HepG2 (cell line): ENCODE results near the gene LSMEM2. TPM values are rescaled to one million over a fixed set of nuclear protein-coding genes. Genes with fewer than 3 reads are reported as not detected.

Source experiments
- ARHGAP35 ChIP-seq: sonication (generic); formaldehyde crosslinking; IDR thresholded peaks from 2 replicates; pipeline ENCODE4 v1.9.0; 2022; ENCODE audit warnings: mild to moderate bottlenecking, inconsistent platforms, moderate library complexity, missing genetic modification reagents, borderline replicate concordance
- CAMTA2 ChIP-seq: sonication (generic); formaldehyde crosslinking; IDR thresholded peaks from 2 replicates; pipeline ENCODE4 v1.4.0; 2020; ENCODE audit warnings: mild to moderate bottlenecking, missing genetic modification reagents, borderline replicate concordance
- GLI4 ChIP-seq: sonication (generic); formaldehyde crosslinking; IDR thresholded peaks from 2 replicates; pipeline ENCODE4 v1.5.1; 2020; ENCODE audit warnings: missing genetic modification reagents, mild to moderate bottlenecking, moderate library complexity, borderline replicate concordance
- JDP2 ChIP-seq: sonication (generic); formaldehyde crosslinking; IDR thresholded peaks from 2 replicates; pipeline ENCODE4 v1.8.1; 2022; ENCODE audit warnings: missing genetic modification reagents, borderline replicate concordance
- KLF12 ChIP-seq: sonication (generic); formaldehyde crosslinking; IDR thresholded peaks from 2 replicates; pipeline ENCODE4 v1.4.0; 2020; ENCODE audit warnings: missing genetic modification reagents, borderline replicate concordance
- MED1 ChIP-seq: sonication (generic); formaldehyde crosslinking; IDR thresholded peaks from 2 replicates; pipeline ENCODE4 v1.4.0; 2020; ENCODE audit warnings: missing genetic modification reagents
- RXRB ChIP-seq: IDR thresholded peaks from 2 replicates; pipeline ENCODE4 v1.6.1; 2016; ENCODE audit warnings: borderline replicate concordance, missing genetic modification reagents, missing compliant biosample characterization
- ZMYM2 ChIP-seq: sonication (generic); formaldehyde crosslinking; IDR thresholded peaks from 2 replicates; pipeline ENCODE4 v1.8.0; 2022; ENCODE audit warnings: mild to moderate bottlenecking, missing genetic modification reagents
- ZNF10 ChIP-seq: sonication (generic); formaldehyde crosslinking; IDR thresholded peaks from 2 replicates; pipeline ENCODE4 v1.4.0; 2020; ENCODE audit warnings: mild to moderate bottlenecking, low read depth, missing genetic modification reagents, borderline replicate concordance
- ZNF615 ChIP-seq: sonication (generic); formaldehyde crosslinking; IDR thresholded peaks from 2 replicates; pipeline ENCODE4 v1.5.0; 2020; ENCODE audit warnings: mild to moderate bottlenecking, missing genetic modification reagents, borderline replicate concordance
- ZNF781 ChIP-seq: sonication (generic); formaldehyde crosslinking; IDR thresholded peaks from 2 replicates; pipeline ENCODE4 v1.5.1; 2020; ENCODE audit warnings: borderline replicate concordance, mild to moderate bottlenecking, missing genetic modification reagents; ENCODE audit errors: not compliant biosample characterization
- ZSCAN21 ChIP-seq: sonication (generic); formaldehyde crosslinking; IDR thresholded peaks from 2 replicates; pipeline ENCODE4 v1.8.0; 2022; ENCODE audit warnings: mild to moderate bottlenecking, missing genetic modification reagents, moderate library complexity, borderline replicate concordance
- polyA plus RNA-seq, 8 experiments: library from polyadenylated mRNA; depleted of rRNA in 3 of 8; stranded (reverse) in 7 of 8; unstranded in 1 of 8; fragments of >200 nt; fragmentation: Illumina TruSeq in 4 of 8; extraction: Trizol in 4 of 8; gene quantifications; 2 replicates each; pipeline versions ENCODE4 v1.2.1 to v1.2.3, GENCODE V29; 2011 to 2016; ENCODE audit warnings: low read depth in 4 of 8, missing spikeins in 1 of 8, mixed read lengths in 1 of 8; ENCODE audit not compliant: insufficient read depth in 1 of 8
- total RNA-seq, 5 experiments: library from RNA; depleted of rRNA; stranded (reverse); fragments of >200 nt; fragmentation: Illumina TruSeq; extraction: Trizol; gene quantifications; 2 replicates each; pipeline ENCODE4 v1.2.3, GENCODE V29; 2016; ENCODE audit warnings: low read depth in 1 of 5
- TF ChIP-seq, protein P1 (sequence below): sonication (generic); formaldehyde crosslinking; IDR thresholded peaks from 2 replicates; pipeline ENCODE4 v1.4.0; 2020; ENCODE audit warnings: missing genetic modification reagents
- TF ChIP-seq, protein P2 (sequence below): sonication (generic); formaldehyde crosslinking; IDR thresholded peaks from 2 replicates; pipeline ENCODE4 v1.8.0; 2022; ENCODE audit warnings: mild to moderate bottlenecking, missing genetic modification reagents; ENCODE audit not compliant: insufficient replicate concordance
- TF ChIP-seq, protein P3 (sequence below): sonication (generic); formaldehyde crosslinking; IDR thresholded peaks from 2 replicates; pipeline ENCODE4 v1.4.0; 2020; ENCODE audit warnings: mild to moderate bottlenecking, missing genetic modification reagents
- TF ChIP-seq, protein P4 (sequence below): sonication (generic); formaldehyde crosslinking; conservative IDR thresholded peaks from 2 replicates; pipeline ENCODE4 v1.4.0; 2020; ENCODE audit warnings: missing genetic modification reagents

Gene LSMEM2
- total and polyA plus RNA-seq, 2 of the 13 experiments (the other 11 are each of a cell fraction or from before 2014, with no cell fraction given) = 0.07 to 0.41 TPM

DNA sequence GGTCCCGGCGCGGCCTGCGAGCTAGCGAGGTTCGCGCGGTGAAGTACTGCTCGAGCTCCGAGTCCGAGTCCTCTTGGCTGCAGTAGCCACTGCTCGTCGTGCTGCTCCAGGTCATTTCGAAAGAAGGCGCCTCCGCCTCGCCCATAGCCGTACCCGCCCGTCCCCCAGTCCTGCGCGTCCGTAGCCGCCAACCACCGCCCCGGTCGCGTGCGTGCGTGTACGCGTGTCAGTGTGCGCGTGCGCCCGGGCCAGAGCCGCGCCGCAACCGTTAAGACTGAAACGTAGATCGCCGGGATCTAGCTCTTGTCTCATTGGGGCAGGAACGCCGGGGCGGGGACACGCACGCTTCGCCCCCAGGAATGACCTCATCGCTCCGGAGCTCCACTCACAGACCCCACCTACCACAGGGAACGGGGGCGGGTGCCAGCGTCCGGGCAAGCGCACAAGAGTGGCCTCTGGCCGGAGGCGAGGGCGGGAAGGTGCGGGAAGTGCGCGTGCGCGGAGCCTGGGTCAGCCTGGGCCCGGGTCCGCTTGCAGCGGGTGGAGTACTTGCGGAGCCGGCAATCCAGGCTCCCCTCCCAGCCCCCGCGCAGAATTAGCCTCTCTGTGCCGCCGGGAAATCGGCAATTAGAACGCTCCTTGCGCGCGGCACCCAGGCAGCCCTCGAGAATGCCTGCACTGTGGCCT is 58.4 kb downstream of the LSMEM2 start (continued):
- TF ChIP-seq, protein P1, sequence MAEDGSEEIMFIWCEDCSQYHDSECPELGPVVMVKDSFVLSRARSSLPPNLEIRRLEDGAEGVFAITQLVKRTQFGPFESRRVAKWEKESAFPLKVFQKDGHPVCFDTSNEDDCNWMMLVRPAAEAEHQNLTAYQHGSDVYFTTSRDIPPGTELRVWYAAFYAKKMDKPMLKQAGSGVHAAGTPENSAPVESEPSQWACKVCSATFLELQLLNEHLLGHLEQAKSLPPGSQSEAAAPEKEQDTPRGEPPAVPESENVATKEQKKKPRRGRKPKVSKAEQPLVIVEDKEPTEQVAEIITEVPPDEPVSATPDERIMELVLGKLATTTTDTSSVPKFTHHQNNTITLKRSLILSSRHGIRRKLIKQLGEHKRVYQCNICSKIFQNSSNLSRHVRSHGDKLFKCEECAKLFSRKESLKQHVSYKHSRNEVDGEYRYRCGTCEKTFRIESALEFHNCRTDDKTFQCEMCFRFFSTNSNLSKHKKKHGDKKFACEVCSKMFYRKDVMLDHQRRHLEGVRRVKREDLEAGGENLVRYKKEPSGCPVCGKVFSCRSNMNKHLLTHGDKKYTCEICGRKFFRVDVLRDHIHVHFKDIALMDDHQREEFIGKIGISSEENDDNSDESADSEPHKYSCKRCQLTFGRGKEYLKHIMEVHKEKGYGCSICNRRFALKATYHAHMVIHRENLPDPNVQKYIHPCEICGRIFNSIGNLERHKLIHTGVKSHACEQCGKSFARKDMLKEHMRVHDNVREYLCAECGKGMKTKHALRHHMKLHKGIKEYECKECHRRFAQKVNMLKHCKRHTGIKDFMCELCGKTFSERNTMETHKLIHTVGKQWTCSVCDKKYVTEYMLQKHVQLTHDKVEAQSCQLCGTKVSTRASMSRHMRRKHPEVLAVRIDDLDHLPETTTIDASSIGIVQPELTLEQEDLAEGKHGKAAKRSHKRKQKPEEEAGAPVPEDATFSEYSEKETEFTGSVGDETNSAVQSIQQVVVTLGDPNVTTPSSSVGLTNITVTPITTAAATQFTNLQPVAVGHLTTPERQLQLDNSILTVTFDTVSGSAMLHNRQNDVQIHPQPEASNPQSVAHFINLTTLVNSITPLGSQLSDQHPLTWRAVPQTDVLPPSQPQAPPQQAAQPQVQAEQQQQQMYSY (CRISPR knock-in tag) = 0 out of 2 replicates have a peak, but pooled peaks have one; percentile 47
- TF ChIP-seq ZMYM2 (CRISPR knock-in tag) = peak; percentile 72; the same call in 1 of the 2 replicates
- TF ChIP-seq, protein P2, sequence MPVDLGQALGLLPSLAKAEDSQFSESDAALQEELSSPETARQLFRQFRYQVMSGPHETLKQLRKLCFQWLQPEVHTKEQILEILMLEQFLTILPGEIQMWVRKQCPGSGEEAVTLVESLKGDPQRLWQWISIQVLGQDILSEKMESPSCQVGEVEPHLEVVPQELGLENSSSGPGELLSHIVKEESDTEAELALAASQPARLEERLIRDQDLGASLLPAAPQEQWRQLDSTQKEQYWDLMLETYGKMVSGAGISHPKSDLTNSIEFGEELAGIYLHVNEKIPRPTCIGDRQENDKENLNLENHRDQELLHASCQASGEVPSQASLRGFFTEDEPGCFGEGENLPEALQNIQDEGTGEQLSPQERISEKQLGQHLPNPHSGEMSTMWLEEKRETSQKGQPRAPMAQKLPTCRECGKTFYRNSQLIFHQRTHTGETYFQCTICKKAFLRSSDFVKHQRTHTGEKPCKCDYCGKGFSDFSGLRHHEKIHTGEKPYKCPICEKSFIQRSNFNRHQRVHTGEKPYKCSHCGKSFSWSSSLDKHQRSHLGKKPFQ (CRISPR knock-in tag) = peak; percentile 88
- TF ChIP-seq ARHGAP35 = peak; percentile 90
- no peak; the same call in 1 of the 2 replicates for TF ChIP-seq GLI4
- TF ChIP-seq, protein P3, sequence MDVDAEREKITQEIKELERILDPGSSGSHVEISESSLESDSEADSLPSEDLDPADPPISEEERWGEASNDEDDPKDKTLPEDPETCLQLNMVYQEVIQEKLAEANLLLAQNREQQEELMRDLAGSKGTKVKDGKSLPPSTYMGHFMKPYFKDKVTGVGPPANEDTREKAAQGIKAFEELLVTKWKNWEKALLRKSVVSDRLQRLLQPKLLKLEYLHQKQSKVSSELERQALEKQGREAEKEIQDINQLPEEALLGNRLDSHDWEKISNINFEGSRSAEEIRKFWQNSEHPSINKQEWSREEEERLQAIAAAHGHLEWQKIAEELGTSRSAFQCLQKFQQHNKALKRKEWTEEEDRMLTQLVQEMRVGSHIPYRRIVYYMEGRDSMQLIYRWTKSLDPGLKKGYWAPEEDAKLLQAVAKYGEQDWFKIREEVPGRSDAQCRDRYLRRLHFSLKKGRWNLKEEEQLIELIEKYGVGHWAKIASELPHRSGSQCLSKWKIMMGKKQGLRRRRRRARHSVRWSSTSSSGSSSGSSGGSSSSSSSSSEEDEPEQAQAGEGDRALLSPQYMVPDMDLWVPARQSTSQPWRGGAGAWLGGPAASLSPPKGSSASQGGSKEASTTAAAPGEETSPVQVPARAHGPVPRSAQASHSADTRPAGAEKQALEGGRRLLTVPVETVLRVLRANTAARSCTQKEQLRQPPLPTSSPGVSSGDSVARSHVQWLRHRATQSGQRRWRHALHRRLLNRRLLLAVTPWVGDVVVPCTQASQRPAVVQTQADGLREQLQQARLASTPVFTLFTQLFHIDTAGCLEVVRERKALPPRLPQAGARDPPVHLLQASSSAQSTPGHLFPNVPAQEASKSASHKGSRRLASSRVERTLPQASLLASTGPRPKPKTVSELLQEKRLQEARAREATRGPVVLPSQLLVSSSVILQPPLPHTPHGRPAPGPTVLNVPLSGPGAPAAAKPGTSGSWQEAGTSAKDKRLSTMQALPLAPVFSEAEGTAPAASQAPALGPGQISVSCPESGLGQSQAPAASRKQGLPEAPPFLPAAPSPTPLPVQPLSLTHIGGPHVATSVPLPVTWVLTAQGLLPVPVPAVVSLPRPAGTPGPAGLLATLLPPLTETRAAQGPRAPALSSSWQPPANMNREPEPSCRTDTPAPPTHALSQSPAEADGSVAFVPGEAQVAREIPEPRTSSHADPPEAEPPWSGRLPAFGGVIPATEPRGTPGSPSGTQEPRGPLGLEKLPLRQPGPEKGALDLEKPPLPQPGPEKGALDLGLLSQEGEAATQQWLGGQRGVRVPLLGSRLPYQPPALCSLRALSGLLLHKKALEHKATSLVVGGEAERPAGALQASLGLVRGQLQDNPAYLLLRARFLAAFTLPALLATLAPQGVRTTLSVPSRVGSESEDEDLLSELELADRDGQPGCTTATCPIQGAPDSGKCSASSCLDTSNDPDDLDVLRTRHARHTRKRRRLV (CRISPR knock-in tag) = 0 out of 2 replicates have a peak, but pooled peaks have one; percentile 59
- TF ChIP-seq ZNF615 (CRISPR knock-in tag) = no peak
- TF ChIP-seq CAMTA2 (CRISPR knock-in tag) = 0 out of 2 replicates have a peak, but pooled peaks have one; percentile 59
- TF ChIP-seq ZNF10 = no peak
- peak; percentile 68; the same call in 1 of the 2 replicates for TF ChIP-seq ZSCAN21 (CRISPR knock-in tag)
- TF ChIP-seq MED1 (CRISPR knock-in tag) = peak; percentile 81
- TF ChIP-seq ZNF781 (CRISPR knock-in tag) = peak; percentile 69
- peak; percentile 83; the same call in 1 of the 2 replicates for TF ChIP-seq KLF12 (CRISPR knock-in tag)
- TF ChIP-seq, protein P4, sequence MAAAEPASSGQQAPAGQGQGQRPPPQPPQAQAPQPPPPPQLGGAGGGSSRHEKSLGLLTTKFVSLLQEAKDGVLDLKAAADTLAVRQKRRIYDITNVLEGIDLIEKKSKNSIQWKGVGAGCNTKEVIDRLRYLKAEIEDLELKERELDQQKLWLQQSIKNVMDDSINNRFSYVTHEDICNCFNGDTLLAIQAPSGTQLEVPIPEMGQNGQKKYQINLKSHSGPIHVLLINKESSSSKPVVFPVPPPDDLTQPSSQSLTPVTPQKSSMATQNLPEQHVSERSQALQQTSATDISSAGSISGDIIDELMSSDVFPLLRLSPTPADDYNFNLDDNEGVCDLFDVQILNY (CRISPR knock-in tag) = peak; percentile 79
- TF ChIP-seq JDP2 = no peak
- peak; percentile 40; the same call in 1 of the 2 replicates for TF ChIP-seq RXRB
